ENCODE results near the gene SSU72.
"Not testable (repeated sequence)": the region's sequence is repeated elsewhere in the genome, so short reads cannot be mapped to it uniquely, and the experiment has no call there.

GRCh38 chr1:1508775-1509464, 65.7 kb downstream of the SSU72 start:
- not testable (repeated sequence) for TF ChIP-seq CTCF (conservative IDR thresholded peaks at IDR 0.05; ENCODE audit: low read depth, low read length); EZH2 (IDR thresholded peaks at IDR 0.05; ENCODE audit: borderline replicate concordance, low read depth, low read length, poor library complexity, severe bottlenecking)
